Kidney (tissue), 14 donors: ENCODE data around the gene ENTPD2. TPM values are rescaled to one million over a fixed set of nuclear protein-coding genes. Genes with fewer than 3 reads are reported as not detected.
"Not testable (repeated sequence)": the region's sequence is repeated elsewhere in the genome, so short reads cannot be mapped to it uniquely, and the experiment has no call there.

Experiments used
- DNase-seq, 5 donors: peaks; one replicate each; pipeline ENCODE4 v3.0.0-alpha.2; 2013 to 2020
- FAIRE-seq: peaks from 2 replicates; lab custom pipeline; 2012; peaks lifted over from hg19 to GRCh38; lab: Jason Lieb, UNC
- H3K27ac ChIP-seq, 2 donors: one replicate each; pipeline ENCODE4 v1.7.0; 2013; ENCODE audit warnings: low read depth in 2 of 2, low read length in 2 of 2, inconsistent platforms in 1 of 2
- H3K27me3 ChIP-seq: one replicate; pipeline ENCODE4 v1.7.1; 2013; ENCODE audit warnings: low read length, inconsistent platforms; ENCODE audit not compliant: control insufficient read depth, insufficient read depth
- H3K36me3 ChIP-seq, 3 donors: one replicate each; pipeline versions ENCODE4 v1.7.0 to v1.7.1; 2013; ENCODE audit warnings: low read length in 3 of 3, control low read depth in 1 of 3, inconsistent platforms in 1 of 3; ENCODE audit not compliant: insufficient read depth in 3 of 3, control insufficient read depth in 2 of 3
- H3K4me1 ChIP-seq, 3 donors: one replicate each; pipeline versions ENCODE4 v1.7.0 to v1.7.1; 2013; ENCODE audit warnings: low read length in 3 of 3, inconsistent platforms in 1 of 3, low read depth in 1 of 3; ENCODE audit not compliant: control insufficient read depth in 2 of 3, insufficient read depth in 2 of 3
- H3K4me3 ChIP-seq, 3 donors: one replicate each; pipeline versions ENCODE4 v1.7.0 to v1.8.1; 2013; ENCODE audit warnings: low read length in 3 of 3, control low read depth in 1 of 3, inconsistent platforms in 1 of 3
- H3K9ac ChIP-seq, 3 donors: one replicate each; pipeline versions ENCODE4 v1.7.0 to v1.7.1; 2013; ENCODE audit warnings: low read length in 3 of 3, control low read depth in 1 of 3, inconsistent platforms in 1 of 3
- H3K9me3 ChIP-seq, 3 donors: one replicate each; pipeline versions ENCODE4 v1.7.0 to v1.7.1; 2013; ENCODE audit warnings: low read length in 3 of 3, control low read depth in 1 of 3, inconsistent platforms in 1 of 3; ENCODE audit not compliant: control insufficient read depth in 2 of 3, insufficient read depth in 1 of 3
- CTCF ChIP-seq: IDR thresholded peaks from 3 replicates; pipeline ENCODE4 v1.5.1; 2012; ENCODE audit warnings: mild to moderate bottlenecking, moderate library complexity, borderline replicate concordance; ENCODE audit not compliant: insufficient read depth; ENCODE audit errors: extremely low read depth
- intact Hi-C: fragments of 100-400 bp; cut with DNase I; formaldehyde crosslinking; loops from one replicate; pipeline ENCODE4 v1.11.1; 2022
- polyA plus RNA-seq: library from polyadenylated mRNA; stranded (reverse); fragments of 350-450 nt; fragmentation: Illumina TruSeq; extraction: RNeasy Lipid Tissue Mini Kit (QIAGEN cat#74804); gene quantifications from one replicate; pipeline ENCODE4 v1.2.3, GENCODE V29; 2014; ENCODE audit warnings: low read depth, low replicate concordance; ENCODE audit not compliant: insufficient read depth
- total RNA-seq: library from RNA; stranded (reverse); fragmentation: NEBNext Ultra II Directional; extraction: Animal tissue kit (Norgen Biotek cat#: 25700); gene quantifications from one replicate; pipeline ENCODE4 v1.2.1, GENCODE V29; 2021
- donor health status: control.
- donor health status: control.
- donor health status: control.
- donor health status: control.
- donor health status: control.
- donor health status: DM: yes; HTN: yes; CAD: no.
- donor health status: Normal renal cell carcinoma (clear cell type).

Gene ENTPD2
- total and polyA plus RNA-seq, 2 donors from 2014 or later = 5.5 to 9.3 TPM

- no peak overlapping the region for H3K4me3 ChIP-seq
- DNase-seq = peak; percentile 88 to 94 (median 90)
- FAIRE-seq = no peak
- TF ChIP-seq CTCF = peak; percentile 98
- intact Hi-C loops = loop anchor here (10.0 kb wide), 1 partner anchor 250 kb away; no protein-coding TSS in a partner anchor
- no peak overlapping the region for H3K27ac ChIP-seq
- H3K9me3 ChIP-seq = no peaks in the 10 kb centered on the region
- H3K36me3 ChIP-seq = no peaks in the 10 kb centered on the region
- H3K4me1 ChIP-seq = peaks cover 0 to 5% (median 0%) of the 10 kb centered on the region in 3 donors
- H3K27me3 ChIP-seq = no peaks in the 10 kb centered on the region
- H3K9ac ChIP-seq = no peak overlapping the region
Observed at GRCh38 chr9:137034709-137035506, 19.0 kb downstream of the ENTPD2 start.

- DNase-seq (no peak), FAIRE-seq (no peak)
- H3K9me3 ChIP-seq = no peaks in the 10 kb centered on the region
- H3K27ac ChIP-seq = no peak overlapping the region
- no peak overlapping the region for H3K4me3 ChIP-seq
- no peak for TF ChIP-seq CTCF
- intact Hi-C loops = loop anchor here (10.0 kb wide), 1 partner anchor 249 kb away; no protein-coding TSS in a partner anchor
- no peaks in the 10 kb centered on the region for H3K27me3 ChIP-seq
- no peak overlapping the region for H3K9ac ChIP-seq
- no peaks in the 10 kb centered on the region for H3K36me3 ChIP-seq
- peaks cover 0 to 11% (median 3%) of the 10 kb centered on the region in 3 donors for H3K4me1 ChIP-seq
Observed at GRCh38 chr9:137034039-137034708, 19.7 kb downstream of the ENTPD2 start.

- intact Hi-C loops = loop anchor here (10.0 kb wide), 1 partner anchor 249 kb away; no protein-coding TSS in a partner anchor
- H3K9ac ChIP-seq, H3K27me3 ChIP-seq, H3K27ac ChIP-seq, FAIRE-seq, H3K36me3 ChIP-seq, H3K4me3 ChIP-seq, H3K9me3 ChIP-seq, DNase-seq: not testable (repeated sequence)
- H3K4me1 ChIP-seq = peaks cover 0 to 18% (median 10%) of the 10 kb centered on the region in 3 donors
Observed at GRCh38 chr9:137033481-137033880, 20.4 kb downstream of the ENTPD2 start.

GRCh38 chr9:137032858-137033257, 21.0 kb downstream of the ENTPD2 start:
- Histone ChIP-seq H3K9ac (no peak overlapping the region), H3K4me1 (peaks cover 0 to 20% (median 10%) of the 10 kb centered on the region in 3 donors), H3K27ac (no peak overlapping the region), H3K36me3 (no peaks in the 10 kb centered on the region), H3K4me3 (no peak overlapping the region), H3K27me3 (no peaks in the 10 kb centered on the region), H3K9me3 (no peaks in the 10 kb centered on the region)
- DNase-seq (no peak), FAIRE-seq (no peak)
- intact Hi-C loops = loop anchor here (10.0 kb wide), 1 partner anchor 248 kb away; no protein-coding TSS in a partner anchor
- TF ChIP-seq CTCF = no peak
